ENCODE results near the gene COPS6.

GRCh38 chr7:100122067-100122466 lies 33.3 kb downstream of the COPS6 start:
- TF ChIP-seq, protein P1, sequence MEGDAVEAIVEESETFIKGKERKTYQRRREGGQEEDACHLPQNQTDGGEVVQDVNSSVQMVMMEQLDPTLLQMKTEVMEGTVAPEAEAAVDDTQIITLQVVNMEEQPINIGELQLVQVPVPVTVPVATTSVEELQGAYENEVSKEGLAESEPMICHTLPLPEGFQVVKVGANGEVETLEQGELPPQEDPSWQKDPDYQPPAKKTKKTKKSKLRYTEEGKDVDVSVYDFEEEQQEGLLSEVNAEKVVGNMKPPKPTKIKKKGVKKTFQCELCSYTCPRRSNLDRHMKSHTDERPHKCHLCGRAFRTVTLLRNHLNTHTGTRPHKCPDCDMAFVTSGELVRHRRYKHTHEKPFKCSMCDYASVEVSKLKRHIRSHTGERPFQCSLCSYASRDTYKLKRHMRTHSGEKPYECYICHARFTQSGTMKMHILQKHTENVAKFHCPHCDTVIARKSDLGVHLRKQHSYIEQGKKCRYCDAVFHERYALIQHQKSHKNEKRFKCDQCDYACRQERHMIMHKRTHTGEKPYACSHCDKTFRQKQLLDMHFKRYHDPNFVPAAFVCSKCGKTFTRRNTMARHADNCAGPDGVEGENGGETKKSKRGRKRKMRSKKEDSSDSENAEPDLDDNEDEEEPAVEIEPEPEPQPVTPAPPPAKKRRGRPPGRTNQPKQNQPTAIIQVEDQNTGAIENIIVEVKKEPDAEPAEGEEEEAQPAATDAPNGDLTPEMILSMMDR (IDR thresholded peaks at IDR 0.05): no peak
- TF ChIP-seq EZH2 (IDR thresholded peaks at IDR 0.05; ENCODE audit: borderline replicate concordance, insufficient read depth, low read depth, low read length, poor library complexity, severe bottlenecking): no peak
